WTC11 (cell line): ENCODE results near the gene SRPK3. TPM values are rescaled to one million over a fixed set of nuclear protein-coding genes. Genes with fewer than 3 reads are reported as not detected.

Source experiments
- ATAC-seq: fragments of 200-7000 bp; cut with Tn5 transposase; 2 replicates; pipeline ENCODE4 v1.10.0; 2021; ENCODE audit warnings: mild to moderate bottlenecking, moderate library complexity
- CTCF ChIA-PET: fragments of 300-600 bp; sonication (Branson Sonifier 250); formaldehyde crosslinking; loops from one replicate; lab custom pipeline; 2021; ENCODE audit warnings: antibody characterized with exemption; lab: Charles Lee
- POLR2A ChIA-PET: fragments of 350-600 bp; sonication (Branson Sonifier 250); formaldehyde crosslinking; loops from one replicate; lab custom pipeline; 2021; ENCODE audit warnings: antibody characterized with exemption; lab: Charles Lee
- DNase-seq: peaks from one replicate; pipeline ENCODE4 v3.0.0; 2021; ENCODE audit warnings: low spot score
- H3K27ac Mint-ChIP-seq: 2 replicates; pipeline ENCODE4 v1.8.0; 2021; ENCODE audit warnings: mixed read lengths
- H3K27me3 Mint-ChIP-seq: 2 replicates; pipeline ENCODE4 v1.8.0; 2021; ENCODE audit warnings: low read depth, mild to moderate bottlenecking, moderate library complexity, mixed read lengths
- H3K36me3 Mint-ChIP-seq: 2 replicates; pipeline ENCODE4 v1.8.0; 2021; ENCODE audit warnings: mixed read lengths
- H3K4me1 Mint-ChIP-seq: 2 replicates; pipeline ENCODE4 v1.8.0; 2022; ENCODE audit warnings: mixed read lengths
- H3K4me3 Mint-ChIP-seq: 2 replicates; pipeline ENCODE4 v1.8.0; 2021; ENCODE audit warnings: mild to moderate bottlenecking, moderate library complexity, mixed read lengths
- H3K9me3 Mint-ChIP-seq: 2 replicates; pipeline ENCODE4 v1.8.0; 2021; ENCODE audit warnings: mixed read lengths
- AFF4 ChIP-seq: sonication (generic); formaldehyde crosslinking; IDR thresholded peaks from 2 replicates; pipeline ENCODE4 v1.8.1; 2023; ENCODE audit warnings: mild to moderate bottlenecking, missing genetic modification reagents, borderline replicate concordance
- ETV6 ChIP-seq: sonication (generic); formaldehyde crosslinking; IDR thresholded peaks from 2 replicates; pipeline ENCODE4 v1.8.1; 2022; ENCODE audit warnings: mild to moderate bottlenecking, missing genetic modification reagents
- FOXJ3 ChIP-seq: sonication (generic); formaldehyde crosslinking; IDR thresholded peaks from 2 replicates; pipeline ENCODE4 v1.9.0; 2021; ENCODE audit warnings: missing genetic modification reagents, mild to moderate bottlenecking, borderline replicate concordance
- FOXP1 ChIP-seq: sonication (generic); formaldehyde crosslinking; IDR thresholded peaks from 2 replicates; pipeline ENCODE4 v1.8.0; 2022; ENCODE audit warnings: missing genetic modification reagents, mild to moderate bottlenecking, moderate library complexity, borderline replicate concordance
- GABPB1 ChIP-seq: sonication (generic); formaldehyde crosslinking; IDR thresholded peaks from 2 replicates; pipeline ENCODE4 v1.8.1; 2023; ENCODE audit warnings: mild to moderate bottlenecking, missing genetic modification reagents
- HMGA2 ChIP-seq: fragments of 250-450 bp; sonication (Bioruptor Pico); IDR thresholded peaks from 2 replicates; pipeline ENCODE4 v1.4.0; 2021; ENCODE audit warnings: mild to moderate bottlenecking, moderate library complexity
- JUN ChIP-seq: sonication (generic); formaldehyde crosslinking; IDR thresholded peaks from 2 replicates; pipeline ENCODE4 v1.8.0; 2023; ENCODE audit warnings: mild to moderate bottlenecking, missing genetic modification reagents
- NR2C2 ChIP-seq: sonication (generic); formaldehyde crosslinking; IDR thresholded peaks from 2 replicates; pipeline ENCODE4 v1.8.0; 2022; ENCODE audit warnings: mild to moderate bottlenecking, missing genetic modification reagents
- OVOL2 ChIP-seq: fragments of 250-450 bp; sonication (Bioruptor Pico); IDR thresholded peaks from 2 replicates; pipeline ENCODE4 v1.9.0; 2021; ENCODE audit warnings: mild to moderate bottlenecking, borderline replicate concordance
- SOX15 ChIP-seq: fragments of 250-450 bp; sonication (Bioruptor Pico); IDR thresholded peaks from 2 replicates; pipeline ENCODE4 v1.9.0; 2021; ENCODE audit warnings: mild to moderate bottlenecking
- STAT6 ChIP-seq: sonication (generic); formaldehyde crosslinking; conservative IDR thresholded peaks from 2 replicates; pipeline ENCODE4 v1.8.1; 2023; ENCODE audit warnings: mild to moderate bottlenecking, low read depth, missing genetic modification reagents, moderate library complexity
- TEAD1 ChIP-seq: sonication (generic); formaldehyde crosslinking; IDR thresholded peaks from 2 replicates; pipeline ENCODE4 v1.8.0; 2022; ENCODE audit warnings: mild to moderate bottlenecking, missing genetic modification reagents
- ZNF232 ChIP-seq: sonication (generic); formaldehyde crosslinking; IDR thresholded peaks from 2 replicates; pipeline ENCODE4 v1.8.0; 2022; ENCODE audit warnings: mild to moderate bottlenecking, missing genetic modification reagents
- ZNF396 ChIP-seq: fragments of 250-450 bp; sonication (Bioruptor Pico); IDR thresholded peaks from 2 replicates; pipeline ENCODE4 v1.8.0; 2021; ENCODE audit warnings: mild to moderate bottlenecking, moderate library complexity, borderline replicate concordance
- ZNF416 ChIP-seq: fragments of 250-450 bp; sonication (Bioruptor Pico); IDR thresholded peaks from 2 replicates; pipeline ENCODE4 v1.9.0; 2021; ENCODE audit warnings: mild to moderate bottlenecking, inconsistent platforms
- ZNF423 ChIP-seq: fragments of 250-450 bp; sonication (Bioruptor Pico); IDR thresholded peaks from 2 replicates; pipeline ENCODE4 v2.1.2; 2022; ENCODE audit warnings: mild to moderate bottlenecking, moderate library complexity
- total RNA-seq: library from RNA; stranded (reverse); gene quantifications from 3 replicates; pipeline ENCODE4 v1.2.3, GENCODE V29; 2021
- TF ChIP-seq, protein P1 (sequence below): sonication (generic); formaldehyde crosslinking; IDR thresholded peaks from 2 replicates; pipeline ENCODE4 v1.8.1; 2023; ENCODE audit warnings: mild to moderate bottlenecking, missing genetic modification reagents, moderate library complexity
- TF ChIP-seq, protein P2 (sequence below): sonication (generic); formaldehyde crosslinking; IDR thresholded peaks from 2 replicates; pipeline ENCODE4 v1.8.0; 2023; ENCODE audit warnings: missing genetic modification reagents
- TF ChIP-seq, protein P3 (sequence below): sonication (generic); formaldehyde crosslinking; IDR thresholded peaks from 2 replicates; pipeline ENCODE4 v1.8.0; 2023; ENCODE audit warnings: mild to moderate bottlenecking, missing genetic modification reagents

The SRPK3 gene
- total RNA-seq, 1 experiment from 2014 or later, result not detected

DNA sequence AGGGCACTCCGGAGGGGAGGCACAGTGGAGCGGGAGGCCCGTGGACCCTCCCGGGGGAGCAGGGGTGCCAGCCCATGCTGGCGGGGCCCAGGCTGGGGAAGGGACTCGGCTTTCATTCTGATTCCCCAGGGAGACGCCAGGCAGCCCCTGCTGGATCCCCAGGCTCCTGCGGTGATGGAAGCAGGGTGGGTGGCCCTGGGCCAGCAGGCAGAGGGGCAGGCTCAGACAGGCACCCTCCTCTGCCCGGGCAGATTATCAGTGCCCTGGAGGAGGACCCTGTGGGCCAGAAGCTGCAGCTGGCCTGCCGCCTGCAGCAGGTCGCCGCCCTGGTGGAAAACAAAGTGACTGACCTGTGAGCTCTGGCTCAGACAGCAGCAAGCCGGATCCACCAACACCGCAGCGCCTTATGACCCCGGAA, 2.1 kb upstream of the SRPK3 start:
- peak; percentile 33 for DNase-seq
- peak; percentile 27 for ATAC-seq
- POLR2A ChIA-PET, result interaction anchor here (1.4 to 1.6 kb wide), 2 partner anchors 15 to 150 kb away, joined by 3 to 4 read pairs; partner anchors contain the start of genes IDH3G and SSR4

GRCh38 chrX:153779891-153780677, 757 bp upstream of the SRPK3 start:
- Mint-ChIP-seq H3K36me3 (no peaks in the 10 kb centered on the region), H3K4me3 (no peak overlapping the region), H3K27me3 (no peaks in the 10 kb centered on the region), H3K9me3 (no peaks in the 10 kb centered on the region), H3K4me1 (no peaks in the 10 kb centered on the region; the same call in 1 of the 2 replicates)
- ChIA-PET POLR2A (no interaction called here), CTCF (interaction anchor here (1.0 to 2.8 kb wide), 4 partner anchors 12 to 167 kb away, joined by 3 to 12 read pairs (median 4); no protein-coding TSS in a partner anchor)
- no peak for ATAC-seq
- TF ChIP-seq SOX15 (CRISPR knock-in tag), result no peak
- TF ChIP-seq GABPB1 (CRISPR knock-in tag), result no peak
- TF ChIP-seq, protein P1, sequence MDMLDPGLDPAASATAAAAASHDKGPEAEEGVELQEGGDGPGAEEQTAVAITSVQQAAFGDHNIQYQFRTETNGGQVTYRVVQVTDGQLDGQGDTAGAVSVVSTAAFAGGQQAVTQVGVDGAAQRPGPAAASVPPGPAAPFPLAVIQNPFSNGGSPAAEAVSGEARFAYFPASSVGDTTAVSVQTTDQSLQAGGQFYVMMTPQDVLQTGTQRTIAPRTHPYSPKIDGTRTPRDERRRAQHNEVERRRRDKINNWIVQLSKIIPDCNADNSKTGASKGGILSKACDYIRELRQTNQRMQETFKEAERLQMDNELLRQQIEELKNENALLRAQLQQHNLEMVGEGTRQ (CRISPR knock-in tag), result no peak
- TF ChIP-seq NR2C2, result no peak
- TF ChIP-seq, protein P2, sequence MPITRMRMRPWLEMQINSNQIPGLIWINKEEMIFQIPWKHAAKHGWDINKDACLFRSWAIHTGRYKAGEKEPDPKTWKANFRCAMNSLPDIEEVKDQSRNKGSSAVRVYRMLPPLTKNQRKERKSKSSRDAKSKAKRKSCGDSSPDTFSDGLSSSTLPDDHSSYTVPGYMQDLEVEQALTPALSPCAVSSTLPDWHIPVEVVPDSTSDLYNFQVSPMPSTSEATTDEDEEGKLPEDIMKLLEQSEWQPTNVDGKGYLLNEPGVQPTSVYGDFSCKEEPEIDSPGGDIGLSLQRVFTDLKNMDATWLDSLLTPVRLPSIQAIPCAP, result no peak
- no peak for TF ChIP-seq JUN
- TF ChIP-seq, protein P3, sequence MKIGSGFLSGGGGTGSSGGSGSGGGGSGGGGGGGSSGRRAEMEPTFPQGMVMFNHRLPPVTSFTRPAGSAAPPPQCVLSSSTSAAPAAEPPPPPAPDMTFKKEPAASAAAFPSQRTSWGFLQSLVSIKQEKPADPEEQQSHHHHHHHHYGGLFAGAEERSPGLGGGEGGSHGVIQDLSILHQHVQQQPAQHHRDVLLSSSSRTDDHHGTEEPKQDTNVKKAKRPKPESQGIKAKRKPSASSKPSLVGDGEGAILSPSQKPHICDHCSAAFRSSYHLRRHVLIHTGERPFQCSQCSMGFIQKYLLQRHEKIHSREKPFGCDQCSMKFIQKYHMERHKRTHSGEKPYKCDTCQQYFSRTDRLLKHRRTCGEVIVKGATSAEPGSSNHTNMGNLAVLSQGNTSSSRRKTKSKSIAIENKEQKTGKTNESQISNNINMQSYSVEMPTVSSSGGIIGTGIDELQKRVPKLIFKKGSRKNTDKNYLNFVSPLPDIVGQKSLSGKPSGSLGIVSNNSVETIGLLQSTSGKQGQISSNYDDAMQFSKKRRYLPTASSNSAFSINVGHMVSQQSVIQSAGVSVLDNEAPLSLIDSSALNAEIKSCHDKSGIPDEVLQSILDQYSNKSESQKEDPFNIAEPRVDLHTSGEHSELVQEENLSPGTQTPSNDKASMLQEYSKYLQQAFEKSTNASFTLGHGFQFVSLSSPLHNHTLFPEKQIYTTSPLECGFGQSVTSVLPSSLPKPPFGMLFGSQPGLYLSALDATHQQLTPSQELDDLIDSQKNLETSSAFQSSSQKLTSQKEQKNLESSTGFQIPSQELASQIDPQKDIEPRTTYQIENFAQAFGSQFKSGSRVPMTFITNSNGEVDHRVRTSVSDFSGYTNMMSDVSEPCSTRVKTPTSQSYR, result no peak
- no peak for TF ChIP-seq AFF4 (CRISPR knock-in tag)
- TF ChIP-seq, all 79 proteins: peak for 0
- no peak for DNase-seq
- H3K27ac Mint-ChIP-seq, result peak overlapping the region; percentile 78; the same call in 1 of the 2 replicates

More for the DNA sequence above, 2.1 kb upstream of the SRPK3 start:
- no peaks in the 10 kb centered on the region for H3K36me3 Mint-ChIP-seq
- no peaks in the 10 kb centered on the region for H3K9me3 Mint-ChIP-seq
- no peak overlapping the region for H3K27ac Mint-ChIP-seq
- no peaks in the 10 kb centered on the region; the same call in 1 of the 2 replicates for H3K4me1 Mint-ChIP-seq
- TF ChIP-seq OVOL2 (CRISPR knock-in tag) (no peak), FOXP1 (CRISPR knock-in tag) (no peak), ZNF232 (CRISPR knock-in tag) (no peak), ZNF423 (CRISPR knock-in tag) (no peak), ETV6 (CRISPR knock-in tag) (no peak), ZNF396 (CRISPR knock-in tag) (no peak), FOXJ3 (CRISPR knock-in tag) (no peak), ZNF416 (no peak), TEAD1 (CRISPR knock-in tag) (no peak), STAT6 (CRISPR knock-in tag) (no peak), HMGA2 (CRISPR knock-in tag) (no peak), NR2C2 (no peak)
- no peak overlapping the region for H3K4me3 Mint-ChIP-seq
- H3K27me3 Mint-ChIP-seq, result no peaks in the 10 kb centered on the region
- CTCF ChIA-PET, result interaction anchor here (0.7 to 2.8 kb wide), 11 partner anchors 11 to 168 kb away, joined by 3 to 12 read pairs (median 4); partner anchors contain the start of genes BCAP31, IDH3G and SSR4
